ENCODE measurements around the gene ATP2A1.
"Not testable (repeated sequence)": the region's sequence is repeated elsewhere in the genome, so short reads cannot be mapped to it uniquely, and the experiment has no call there.

ATP2A1 gene

DNA sequence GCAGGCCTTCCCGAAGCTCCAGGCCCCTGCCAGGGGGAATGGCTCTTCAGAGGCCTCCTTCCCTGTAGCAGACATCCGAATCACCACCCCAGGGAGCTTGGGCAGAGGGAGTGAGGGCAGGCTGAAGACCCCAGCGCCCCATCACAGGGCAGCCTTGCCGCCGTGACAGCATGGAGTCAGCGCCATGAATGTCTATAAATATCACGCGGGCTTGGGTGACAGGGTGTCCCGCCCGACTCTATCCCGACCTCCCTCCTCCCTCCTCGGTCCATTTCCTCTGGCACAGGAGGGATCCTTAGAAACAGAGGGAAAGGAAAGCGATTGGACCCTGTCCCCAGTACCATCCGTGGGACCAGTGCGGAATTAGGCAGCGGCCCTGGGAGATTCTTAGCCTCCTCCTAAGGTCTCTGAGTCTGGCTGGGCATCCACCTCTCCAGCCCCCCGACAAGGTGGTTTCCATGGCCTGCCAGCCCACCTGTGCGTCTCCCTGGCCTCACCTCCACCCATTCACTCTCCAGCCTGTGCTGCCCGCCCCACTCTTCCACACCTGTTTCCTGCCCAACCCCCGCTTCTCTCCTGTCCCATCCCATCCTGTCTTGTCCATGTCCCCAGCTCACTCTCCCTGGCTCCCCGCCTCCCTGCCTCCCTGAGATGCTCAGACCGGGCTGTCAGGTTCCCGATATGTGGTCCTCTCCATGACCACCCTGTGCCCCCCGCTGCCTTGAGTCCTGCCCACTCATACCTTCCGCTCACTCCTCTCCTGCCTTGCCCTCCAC is 5.1 kb downstream of the ATP2A1 start:
- Mint-ChIP-seq H3K27me3 (peaks cover 9% of the 10 kb centered on the region), H3K27ac (no peak overlapping the region), H3K4me1 (ENCODE audit: low read depth) (peaks cover 25% of the 10 kb centered on the region), H3K4me3 (no peak overlapping the region), H3K36me3 (ENCODE audit: low read depth) (no peaks in the 10 kb centered on the region), H3K9me3 (no peaks in the 10 kb centered on the region)

DNA sequence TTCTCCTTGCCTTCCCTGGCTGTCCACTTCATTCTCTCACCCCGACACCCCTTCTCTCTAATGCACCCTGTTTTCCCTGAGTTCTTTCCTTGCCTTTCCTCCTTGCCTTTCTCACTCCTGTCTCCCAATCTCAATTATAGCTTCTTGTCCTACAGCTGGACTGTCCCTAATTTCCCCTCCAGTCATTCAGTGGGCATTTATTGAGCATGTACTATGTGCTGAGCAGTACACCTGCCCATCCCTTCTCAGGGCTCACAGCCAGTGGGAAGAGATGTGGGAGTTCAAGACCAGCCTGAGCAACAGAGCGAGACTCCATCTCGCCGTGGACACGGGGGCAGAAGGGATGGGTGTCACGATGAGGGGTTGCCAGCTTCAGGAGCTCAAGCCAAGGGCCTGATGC is 5.8 kb downstream of the ATP2A1 start:
- Mint-ChIP-seq H3K27ac (no peak overlapping the region), H3K4me1 (ENCODE audit: low read depth) (peaks cover 18% of the 10 kb centered on the region), H3K9me3 (no peaks in the 10 kb centered on the region), H3K36me3 (ENCODE audit: low read depth) (no peaks in the 10 kb centered on the region), H3K27me3 (peaks cover 9% of the 10 kb centered on the region), H3K4me3 (no peak overlapping the region)

DNA sequence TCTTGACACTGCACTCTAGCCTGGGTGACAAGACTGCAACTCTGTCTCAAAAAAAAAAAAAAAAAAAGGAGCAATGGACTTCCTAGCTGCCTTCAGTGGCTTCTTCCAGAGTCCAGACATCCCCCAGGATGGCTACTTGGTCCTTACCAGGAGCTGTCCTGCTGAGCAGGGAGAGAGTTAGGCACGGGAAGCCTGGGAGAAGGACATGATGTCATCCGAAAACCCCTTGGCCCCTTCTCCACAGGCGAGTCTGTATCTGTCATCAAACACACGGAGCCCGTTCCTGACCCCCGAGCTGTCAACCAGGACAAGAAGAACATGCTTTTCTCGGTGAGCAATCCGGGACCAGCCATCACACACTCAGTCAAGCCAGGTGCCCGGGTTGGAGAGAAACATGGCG is 8.7 kb downstream of the ATP2A1 start:
- H3K36me3 Mint-ChIP-seq (ENCODE audit: low read depth): no peaks in the 10 kb centered on the region
- no peak overlapping the region for H3K4me3 Mint-ChIP-seq
- H3K27me3 Mint-ChIP-seq: no peaks in the 10 kb centered on the region
- no peaks in the 10 kb centered on the region for H3K9me3 Mint-ChIP-seq
- no peak overlapping the region for H3K27ac Mint-ChIP-seq
- no peaks in the 10 kb centered on the region for H3K4me1 Mint-ChIP-seq (ENCODE audit: low read depth)

DNA sequence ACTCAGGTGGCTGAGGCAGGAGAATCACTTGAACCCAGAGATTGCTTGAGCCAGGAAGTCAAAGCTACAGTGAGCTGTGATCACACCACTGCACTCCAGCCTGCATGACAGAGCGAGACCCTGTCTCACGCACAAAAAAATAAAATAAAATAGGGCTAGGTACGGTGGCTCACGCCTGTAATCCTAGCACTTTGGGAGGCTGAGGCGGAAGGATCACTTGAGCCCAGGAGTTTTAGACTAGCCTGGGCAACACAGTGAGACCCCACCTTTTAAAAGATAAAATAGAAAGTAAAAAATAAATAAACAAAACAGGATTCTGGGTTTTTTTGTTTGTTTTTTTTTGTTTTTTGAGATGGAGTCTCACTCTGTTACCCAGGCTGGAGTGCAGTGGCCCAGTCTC is 12.1 kb downstream of the ATP2A1 start:
- not testable (repeated sequence) for H3K27ac Mint-ChIP-seq; H3K4me1 Mint-ChIP-seq (ENCODE audit: low read depth); H3K36me3 Mint-ChIP-seq (ENCODE audit: low read depth); H3K9me3 Mint-ChIP-seq; H3K4me3 Mint-ChIP-seq; H3K27me3 Mint-ChIP-seq

DNA sequence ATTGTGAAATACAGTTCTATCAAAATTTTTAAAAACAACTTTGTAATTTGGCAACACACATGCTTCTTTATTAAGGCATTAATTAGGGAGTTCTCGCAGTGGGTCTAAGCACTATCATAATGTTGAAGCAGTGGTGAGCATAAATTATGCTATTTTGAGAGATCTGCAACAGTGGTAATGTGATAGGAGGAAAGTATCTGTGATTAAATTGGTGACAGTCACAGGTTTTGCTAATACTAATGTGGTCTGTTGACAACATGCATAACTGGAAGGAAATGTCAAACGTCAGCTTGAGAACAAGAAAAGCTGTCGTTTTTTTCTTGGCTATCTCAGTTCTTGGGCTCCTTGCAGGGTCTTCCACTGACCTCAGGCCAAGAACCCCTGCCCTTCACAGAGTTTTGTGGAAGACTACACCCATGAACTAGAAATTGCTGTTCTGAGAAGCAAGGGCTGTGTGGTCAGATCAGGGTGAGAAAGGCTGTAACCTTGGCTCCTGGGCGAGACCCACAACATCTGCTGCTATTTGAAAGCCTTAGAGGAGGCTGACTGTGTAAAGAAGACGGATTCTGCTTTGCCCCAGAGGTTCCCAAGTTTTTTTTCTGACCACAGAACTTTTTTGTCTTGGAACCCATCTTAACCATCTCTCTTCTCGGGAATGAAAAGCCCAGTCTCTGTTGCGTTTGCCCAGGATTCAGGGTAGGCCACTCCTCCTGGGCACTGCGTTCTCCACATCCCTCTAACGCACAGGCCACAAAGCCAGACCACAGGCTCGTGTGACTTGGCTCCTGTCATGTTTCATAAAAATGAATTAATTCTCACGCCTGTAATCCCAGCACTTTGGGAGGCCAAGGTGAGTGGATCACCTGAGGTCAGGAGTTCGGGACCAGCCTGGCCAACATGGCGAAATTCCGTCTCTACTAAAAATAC is 13.9 kb downstream of the ATP2A1 start:
- Mint-ChIP-seq H3K36me3 (ENCODE audit: low read depth) (no peaks in the 10 kb centered on the region), H3K27ac (no peak overlapping the region), H3K4me3 (no peak overlapping the region), H3K27me3 (no peaks in the 10 kb centered on the region), H3K9me3 (no peaks in the 10 kb centered on the region), H3K4me1 (ENCODE audit: low read depth) (no peaks in the 10 kb centered on the region)

DNA sequence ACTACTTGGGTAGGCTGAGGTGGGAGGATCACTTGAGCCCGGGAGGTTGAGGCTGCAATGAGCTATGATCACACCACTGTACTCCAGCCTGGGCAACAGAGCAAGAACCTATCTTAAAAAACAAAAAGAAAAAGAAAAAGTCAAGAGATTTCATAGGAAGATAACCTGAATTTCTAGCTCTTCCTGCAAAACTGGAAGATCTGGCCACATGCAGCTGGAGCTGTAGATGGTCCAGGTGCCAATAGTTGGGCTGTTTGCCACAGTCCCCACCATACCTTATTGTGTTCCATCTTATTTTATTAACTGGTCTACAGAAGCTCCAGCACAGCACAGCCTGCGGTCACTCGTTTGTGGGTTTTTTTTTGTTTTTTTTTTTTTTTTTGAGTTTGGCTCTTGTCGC is 15.0 kb downstream of the ATP2A1 start:
- Mint-ChIP-seq H3K4me3 (no peak overlapping the region), H3K27ac (no peak overlapping the region), H3K4me1 (ENCODE audit: low read depth) (no peaks in the 10 kb centered on the region), H3K9me3 (no peaks in the 10 kb centered on the region), H3K27me3 (no peaks in the 10 kb centered on the region), H3K36me3 (ENCODE audit: low read depth) (no peaks in the 10 kb centered on the region)

DNA sequence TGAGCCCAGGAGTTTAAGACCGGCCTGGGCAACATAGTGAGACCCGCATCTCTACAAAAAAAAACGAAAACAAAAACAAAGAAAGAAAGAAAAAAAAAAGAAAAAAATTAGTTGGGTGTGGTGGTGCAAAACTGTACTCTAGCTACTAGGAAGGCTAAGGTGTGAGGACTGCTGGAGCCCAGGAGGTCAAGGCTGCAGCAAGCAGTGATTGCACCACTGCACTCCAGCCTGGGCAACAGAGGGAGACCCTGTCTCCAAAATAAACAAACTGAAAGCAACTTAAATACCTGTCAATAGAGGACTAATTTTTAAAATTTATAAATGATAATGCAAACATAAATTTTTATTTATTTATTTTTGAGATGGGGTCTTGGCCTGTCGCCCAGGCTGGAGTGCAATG is 17.3 kb downstream of the ATP2A1 start:
- H3K27me3 Mint-ChIP-seq: no peaks in the 10 kb centered on the region
- no peak overlapping the region for H3K4me3 Mint-ChIP-seq
- H3K36me3 Mint-ChIP-seq (ENCODE audit: low read depth): no peaks in the 10 kb centered on the region
- H3K27ac Mint-ChIP-seq: no peak overlapping the region
- H3K4me1 Mint-ChIP-seq (ENCODE audit: low read depth): no peaks in the 10 kb centered on the region
- no peaks in the 10 kb centered on the region for H3K9me3 Mint-ChIP-seq

DNA sequence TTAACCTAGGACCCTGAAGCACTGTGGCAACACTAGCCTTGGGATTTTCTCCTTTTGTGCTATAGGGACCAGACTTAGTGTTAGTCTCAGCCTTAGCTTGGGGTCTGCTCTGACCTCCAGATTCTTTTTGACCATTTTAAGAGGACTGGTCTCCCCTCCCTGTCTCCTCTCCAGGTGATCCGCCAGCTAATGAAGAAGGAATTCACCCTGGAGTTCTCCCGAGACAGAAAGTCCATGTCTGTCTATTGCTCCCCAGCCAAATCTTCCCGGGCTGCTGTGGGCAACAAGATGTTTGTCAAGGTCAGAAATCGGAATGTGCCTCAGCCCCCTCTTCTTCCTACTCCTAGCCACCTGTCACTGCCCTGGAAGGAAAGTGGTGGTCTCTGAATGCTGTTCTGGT is 19.5 kb downstream of the ATP2A1 start:
- Mint-ChIP-seq H3K36me3 (ENCODE audit: low read depth) (no peaks in the 10 kb centered on the region), H3K27me3 (no peaks in the 10 kb centered on the region), H3K4me1 (ENCODE audit: low read depth) (peaks cover 3% of the 10 kb centered on the region), H3K27ac (no peak overlapping the region), H3K4me3 (no peak overlapping the region), H3K9me3 (no peaks in the 10 kb centered on the region)

DNA sequence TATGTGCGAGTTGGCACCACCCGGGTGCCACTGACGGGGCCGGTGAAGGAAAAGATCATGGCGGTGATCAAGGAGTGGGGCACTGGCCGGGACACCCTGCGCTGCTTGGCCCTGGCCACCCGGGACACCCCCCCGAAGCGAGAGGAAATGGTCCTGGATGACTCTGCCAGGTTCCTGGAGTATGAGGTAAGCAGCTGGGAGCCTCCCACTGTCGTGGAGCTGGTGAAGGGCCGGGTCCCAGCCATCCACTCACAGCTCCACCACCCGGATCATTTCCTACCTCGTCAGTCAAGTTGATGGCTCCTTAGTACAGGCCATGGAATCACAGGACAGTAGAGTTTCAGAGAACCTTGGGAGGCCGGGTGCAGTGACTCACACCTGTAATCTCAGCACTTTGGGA is 20.0 kb downstream of the ATP2A1 start:
- H3K4me1 Mint-ChIP-seq (ENCODE audit: low read depth): peaks cover 5% of the 10 kb centered on the region
- no peak overlapping the region for H3K4me3 Mint-ChIP-seq
- no peaks in the 10 kb centered on the region for H3K9me3 Mint-ChIP-seq
- no peaks in the 10 kb centered on the region for H3K36me3 Mint-ChIP-seq (ENCODE audit: low read depth)
- no peaks in the 10 kb centered on the region for H3K27me3 Mint-ChIP-seq
- H3K27ac Mint-ChIP-seq: no peak overlapping the region

DNA sequence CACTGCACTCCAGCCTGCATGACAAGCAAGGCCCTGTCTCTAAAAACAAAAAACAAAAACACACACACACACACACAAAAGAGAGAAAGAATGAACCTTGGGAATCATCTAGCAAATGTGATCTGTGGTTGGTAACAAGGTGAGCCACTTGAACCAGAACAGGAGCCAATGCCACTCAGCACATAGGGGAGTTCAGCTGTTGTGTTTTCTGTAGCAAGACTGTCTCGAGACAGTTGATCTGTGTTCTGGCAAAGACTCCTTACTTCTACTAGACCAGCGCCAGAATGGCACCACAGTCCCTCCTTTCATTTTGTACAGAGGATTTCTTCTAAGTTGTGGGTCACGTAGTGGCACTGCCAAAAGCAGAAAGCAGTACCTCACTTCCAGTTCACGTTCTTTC is 20.7 kb downstream of the ATP2A1 start:
- peaks cover 5% of the 10 kb centered on the region for H3K4me1 Mint-ChIP-seq (ENCODE audit: low read depth)
- no peak overlapping the region for H3K27ac Mint-ChIP-seq
- H3K27me3 Mint-ChIP-seq: no peaks in the 10 kb centered on the region
- H3K4me3 Mint-ChIP-seq: no peak overlapping the region
- H3K36me3 Mint-ChIP-seq (ENCODE audit: low read depth): no peaks in the 10 kb centered on the region
- H3K9me3 Mint-ChIP-seq: no peaks in the 10 kb centered on the region

DNA sequence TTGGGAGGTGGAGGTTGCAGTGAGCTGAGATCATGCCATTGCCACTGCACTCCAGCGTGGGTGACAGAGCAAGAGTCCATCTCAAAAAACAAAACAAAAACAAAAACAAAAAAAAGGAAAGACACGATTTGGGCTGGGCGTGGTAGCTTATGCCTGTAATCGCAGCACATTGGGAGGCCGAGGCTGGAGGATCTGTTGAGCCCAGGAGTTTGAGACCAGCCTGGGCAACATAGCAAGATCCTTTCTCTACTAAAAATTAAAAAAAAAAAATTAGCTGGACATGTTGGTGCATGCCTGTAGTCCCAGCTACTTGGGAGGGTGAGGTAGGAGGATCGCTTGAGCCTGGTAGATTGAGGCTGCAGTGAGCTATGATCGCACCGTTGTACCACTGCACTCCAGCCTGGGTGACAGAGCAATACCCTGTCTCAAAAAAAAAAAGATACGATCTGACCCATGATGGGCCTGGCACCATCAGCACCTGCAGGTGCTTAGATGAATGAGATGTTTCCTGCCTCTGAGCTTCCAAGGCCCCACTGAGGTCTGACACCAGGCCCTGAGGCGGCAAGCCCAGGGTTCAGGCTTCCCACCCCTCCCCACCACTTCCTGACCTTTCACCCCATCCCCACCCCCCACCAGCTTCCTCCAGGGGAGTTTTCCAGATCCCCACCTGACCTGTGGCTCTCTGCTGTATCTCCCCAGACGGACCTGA is 21.7 kb downstream of the ATP2A1 start:
- Mint-ChIP-seq H3K27ac (no peak overlapping the region), H3K9me3 (no peaks in the 10 kb centered on the region), H3K36me3 (ENCODE audit: low read depth) (no peaks in the 10 kb centered on the region), H3K4me3 (no peak overlapping the region), H3K4me1 (ENCODE audit: low read depth) (peaks cover 5% of the 10 kb centered on the region), H3K27me3 (no peaks in the 10 kb centered on the region)

DNA sequence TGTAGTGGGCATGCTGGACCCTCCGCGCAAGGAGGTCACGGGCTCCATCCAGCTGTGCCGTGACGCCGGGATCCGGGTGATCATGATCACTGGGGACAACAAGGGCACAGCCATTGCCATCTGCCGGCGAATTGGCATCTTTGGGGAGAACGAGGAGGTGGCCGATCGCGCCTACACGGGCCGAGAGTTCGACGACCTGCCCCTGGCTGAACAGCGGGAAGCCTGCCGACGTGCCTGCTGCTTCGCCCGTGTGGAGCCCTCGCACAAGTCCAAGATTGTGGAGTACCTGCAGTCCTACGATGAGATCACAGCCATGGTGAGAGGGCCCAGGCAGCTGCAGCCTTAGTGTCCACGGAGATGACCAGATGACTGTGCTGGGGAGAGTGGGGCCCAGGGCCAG is 22.3 kb downstream of the ATP2A1 start:
- no peaks in the 10 kb centered on the region for H3K36me3 Mint-ChIP-seq (ENCODE audit: low read depth)
- no peaks in the 10 kb centered on the region for H3K9me3 Mint-ChIP-seq
- H3K27ac Mint-ChIP-seq: no peak overlapping the region
- H3K4me3 Mint-ChIP-seq: no peak overlapping the region
- peaks cover 5% of the 10 kb centered on the region for H3K4me1 Mint-ChIP-seq (ENCODE audit: low read depth)
- H3K27me3 Mint-ChIP-seq: no peaks in the 10 kb centered on the region

DNA sequence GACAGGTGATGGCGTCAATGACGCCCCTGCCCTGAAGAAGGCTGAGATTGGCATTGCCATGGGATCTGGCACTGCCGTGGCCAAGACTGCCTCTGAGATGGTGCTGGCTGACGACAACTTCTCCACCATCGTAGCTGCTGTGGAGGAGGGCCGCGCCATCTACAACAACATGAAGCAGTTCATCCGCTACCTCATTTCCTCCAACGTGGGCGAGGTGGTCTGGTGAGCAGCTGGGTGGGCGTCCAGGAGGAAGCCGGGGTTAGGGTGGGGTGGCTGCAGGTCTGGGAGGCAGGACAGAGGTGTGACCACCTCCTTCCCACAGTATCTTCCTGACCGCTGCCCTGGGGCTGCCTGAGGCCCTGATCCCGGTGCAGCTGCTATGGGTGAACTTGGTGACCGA is 23.6 kb downstream of the ATP2A1 start:
- H3K27ac Mint-ChIP-seq: no peak overlapping the region
- no peak overlapping the region for H3K4me3 Mint-ChIP-seq
- H3K4me1 Mint-ChIP-seq (ENCODE audit: low read depth): peaks cover 5% of the 10 kb centered on the region
- no peaks in the 10 kb centered on the region for H3K9me3 Mint-ChIP-seq
- H3K36me3 Mint-ChIP-seq (ENCODE audit: low read depth): no peaks in the 10 kb centered on the region
- no peaks in the 10 kb centered on the region for H3K27me3 Mint-ChIP-seq

DNA sequence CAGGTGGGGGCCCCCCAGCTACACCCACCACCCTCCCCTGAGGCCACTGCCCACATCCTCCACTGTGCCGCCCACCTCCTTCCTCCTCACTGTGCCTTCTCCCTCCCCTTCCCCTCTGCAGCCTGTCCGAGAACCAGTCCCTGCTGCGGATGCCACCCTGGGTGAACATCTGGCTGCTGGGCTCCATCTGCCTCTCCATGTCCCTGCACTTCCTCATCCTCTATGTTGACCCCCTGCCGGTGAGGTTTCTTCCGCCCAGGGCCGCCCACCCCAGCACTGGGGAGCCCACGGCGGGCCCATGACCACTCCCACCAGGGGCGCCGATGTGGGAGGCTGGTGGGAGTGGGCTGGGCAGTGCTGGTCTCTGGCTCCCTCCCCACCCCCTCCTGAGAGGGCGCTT is 24.6 kb downstream of the ATP2A1 start:
- H3K27me3 Mint-ChIP-seq: no peaks in the 10 kb centered on the region

More for the DNA sequence above, 24.6 kb downstream of the ATP2A1 start:
- Mint-ChIP-seq H3K9me3 (no peaks in the 10 kb centered on the region), H3K27ac (no peak overlapping the region), H3K36me3 (ENCODE audit: low read depth) (no peaks in the 10 kb centered on the region), H3K4me3 (no peak overlapping the region), H3K4me1 (ENCODE audit: low read depth) (peaks cover 5% of the 10 kb centered on the region)
